Measurements from ENCODE around the gene MTUS2.

The MTUS2 gene

GRCh38 chr13:29545988-29546387, 725.8 kb downstream of the MTUS2 start:
- H3K4me3 ChIP-seq (ENCODE audit: low read length) = no peak overlapping the region
- no peak for DNase-seq (ENCODE audit: low read depth)
- TF ChIP-seq CTCF (conservative IDR thresholded peaks at IDR 0.05; ENCODE audit: low read depth, low read length) = no peak

- no peak for DNase-seq (ENCODE audit: low read depth)
- no peak for TF ChIP-seq CTCF (conservative IDR thresholded peaks at IDR 0.05; ENCODE audit: low read depth, low read length)
- H3K4me3 ChIP-seq (ENCODE audit: low read length) = no peak overlapping the region
Measured at GRCh38 chr13:29546662-29547061, 726.5 kb downstream of the MTUS2 start.

GRCh38 chr13:29547153-29547552, 727.0 kb downstream of the MTUS2 start:
- no peak overlapping the region for H3K4me3 ChIP-seq (ENCODE audit: low read length)
- no peak for DNase-seq (ENCODE audit: low read depth)
- TF ChIP-seq CTCF (conservative IDR thresholded peaks at IDR 0.05; ENCODE audit: low read depth, low read length) = no peak

GRCh38 chr13:29548722-29549121, 728.6 kb downstream of the MTUS2 start:
- no peak for TF ChIP-seq CTCF (conservative IDR thresholded peaks at IDR 0.05; ENCODE audit: low read depth, low read length)
- no peak overlapping the region for H3K4me3 ChIP-seq (ENCODE audit: low read length)
- DNase-seq (ENCODE audit: low read depth) = peak; percentile 92

- DNase-seq (ENCODE audit: low read depth) = no peak
- no peak for TF ChIP-seq CTCF (conservative IDR thresholded peaks at IDR 0.05; ENCODE audit: low read depth, low read length)
Measured at GRCh38 chr13:29550430-29550988, 730.4 kb downstream of the MTUS2 start.

GRCh38 chr13:29551214-29551613, 731.1 kb downstream of the MTUS2 start:
- no peak for TF ChIP-seq CTCF (conservative IDR thresholded peaks at IDR 0.05; ENCODE audit: low read depth, low read length)
- DNase-seq (ENCODE audit: low read depth) = no peak
- H3K4me3 ChIP-seq (ENCODE audit: low read length) = no peak overlapping the region

More at GRCh38 chr13:29550430-29550988, 730.4 kb downstream of the MTUS2 start:
- no peak overlapping the region for H3K4me3 ChIP-seq (ENCODE audit: low read length)
